Pulmonary artery endothelial cell (primary cell): Measurements from ENCODE around the gene GZF1. TPM values are rescaled to one million over a fixed set of nuclear protein-coding genes. Genes with fewer than 3 reads are reported as not detected.

Experiments used
- DNase-seq: peaks from one replicate; pipeline ENCODE4 v3.0.0-alpha.2; 2011; ENCODE audit warnings: low read depth, low spot score
- total RNA-seq: library from RNA; depleted of rRNA; stranded (reverse); fragments of >200 nt; gene quantifications from 2 replicates; pipeline ENCODE4 v1.2.3, GENCODE V29; 2014

The GZF1 gene
- total RNA-seq = 11.8 and 35.7 TPM in 2 replicates

- DNase-seq = peak; percentile 94
These were observed at the start of gene GZF1 for GRCh38 chr20:23361476-23362391. GZF1 (plus strand) TSS chr20:23362182; CDS start chr20:23364384, 2,202 bp downstream.

GRCh38 chr20:23313271-23313670, 48.7 kb upstream of the GZF1 start:
- no peak for DNase-seq

- DNase-seq = no peak
These were observed 47.3 kb upstream of the GZF1 start for GRCh38 chr20:23314699-23315098.

GRCh38 chr20:23315099-23315498, 46.9 kb upstream of the GZF1 start:
- DNase-seq = no peak

- DNase-seq = no peak
These were observed 45.4 kb upstream of the GZF1 start for GRCh38 chr20:23316626-23317025.

- no peak for DNase-seq
These were observed 44.9 kb upstream of the GZF1 start for GRCh38 chr20:23317081-23317480.

- DNase-seq = no peak
These were observed 43.6 kb upstream of the GZF1 start for GRCh38 chr20:23318347-23318746.

- DNase-seq = no peak
These were observed 41.7 kb upstream of the GZF1 start for GRCh38 chr20:23320317-23320716.

- no peak for DNase-seq
These were observed 36.9 kb upstream of the GZF1 start for GRCh38 chr20:23325107-23325506.

- no peak for DNase-seq
These were observed 35.2 kb upstream of the GZF1 start for GRCh38 chr20:23326774-23327173.

- DNase-seq = no peak
These were observed 34.2 kb upstream of the GZF1 start for GRCh38 chr20:23327617-23328333.

GRCh38 chr20:23331450-23332350, 30.3 kb upstream of the GZF1 start:
- peak; percentile 37 for DNase-seq

GRCh38 chr20:23332467-23332866, 29.5 kb upstream of the GZF1 start:
- DNase-seq = no peak

- no peak for DNase-seq
These were observed 27.9 kb upstream of the GZF1 start for GRCh38 chr20:23334111-23334510.

GRCh38 chr20:23335521-23335920, 26.5 kb upstream of the GZF1 start:
- no peak for DNase-seq

GRCh38 chr20:23336476-23336875, 25.5 kb upstream of the GZF1 start:
- no peak for DNase-seq

- DNase-seq = no peak
These were observed 24.7 kb upstream of the GZF1 start for GRCh38 chr20:23337312-23337711.

GRCh38 chr20:23339986-23340385, 22.0 kb upstream of the GZF1 start:
- no peak for DNase-seq

GRCh38 chr20:23340524-23340923, 21.5 kb upstream of the GZF1 start:
- DNase-seq = peak; percentile 41

GRCh38 chr20:23341073-23341472, 20.9 kb upstream of the GZF1 start:
- no peak for DNase-seq

- no peak for DNase-seq
These were observed 18.4 kb upstream of the GZF1 start for GRCh38 chr20:23343590-23343989.

GRCh38 chr20:23344336-23344735, 17.6 kb upstream of the GZF1 start:
- no peak for DNase-seq
